GM19043 (cell line): ENCODE results near the gene AADAT.
"Not testable (repeated sequence)": the region's sequence is repeated elsewhere in the genome, so short reads cannot be mapped to it uniquely, and the experiment has no call there.

ENCODE experiments used
- ATAC-seq: cut with Tn5 transposase; IDR thresholded peaks from one replicate; pipeline ENCODE4 v1.9.1; 2021; ENCODE audit warnings: low read depth; ENCODE audit not compliant: unreplicated experiment

Gene AADAT

GRCh38 chr4:170090352-170091052 lies 746 bp upstream of the AADAT start:
- ATAC-seq = no peak

- ATAC-seq = peak; percentile 17
Measured at GRCh38 chr4:170089274-170089667, 485 bp downstream of the AADAT start.

- ATAC-seq = no peak
Measured at GRCh38 chr4:170088716-170089115, 1.0 kb downstream of the AADAT start.

GRCh38 chr4:170087163-170087700 lies 2.5 kb downstream of the AADAT start:
- no peak for ATAC-seq

GRCh38 chr4:170083541-170083940 lies 6.2 kb downstream of the AADAT start:
- no peak for ATAC-seq

- no peak for ATAC-seq
Measured at GRCh38 chr4:170080496-170080895, 9.3 kb downstream of the AADAT start.

GRCh38 chr4:170079981-170080380 lies 9.8 kb downstream of the AADAT start:
- no peak for ATAC-seq

- ATAC-seq = no peak
Measured at GRCh38 chr4:170071196-170071595, 18.6 kb downstream of the AADAT start.

- ATAC-seq = no peak
Measured at GRCh38 chr4:170068438-170069128, 21.2 kb downstream of the AADAT start.

GRCh38 chr4:170059421-170059820 lies 30.3 kb downstream of the AADAT start:
- no peak for ATAC-seq

GRCh38 chr4:170058826-170059225 lies 30.9 kb downstream of the AADAT start:
- ATAC-seq = no peak

GRCh38 chr4:170057866-170058265 lies 31.9 kb downstream of the AADAT start:
- no peak for ATAC-seq

- no peak for ATAC-seq
Measured at GRCh38 chr4:170052919-170053318, 36.8 kb downstream of the AADAT start.

- ATAC-seq = no peak
Measured at GRCh38 chr4:170051402-170051801, 38.4 kb downstream of the AADAT start.

- ATAC-seq = no peak
Measured at GRCh38 chr4:170049766-170050165, 40.0 kb downstream of the AADAT start.

- no peak for ATAC-seq
Measured at GRCh38 chr4:170047771-170048354, 41.9 kb downstream of the AADAT start.

- ATAC-seq = not testable (repeated sequence)
Measured at GRCh38 chr4:170046156-170046555, 43.6 kb downstream of the AADAT start.

GRCh38 chr4:170040031-170040680 lies 49.6 kb downstream of the AADAT start:
- no peak for ATAC-seq

- no peak for ATAC-seq
Measured at GRCh38 chr4:170038769-170039168, 51.0 kb downstream of the AADAT start.

- ATAC-seq = no peak
Measured at GRCh38 chr4:170038232-170038631, 51.5 kb downstream of the AADAT start.

GRCh38 chr4:170037481-170037880 lies 52.3 kb downstream of the AADAT start:
- ATAC-seq = no peak
